LHCN-M2 (cell line): ENCODE results near the gene NKX3-2. TPM values are rescaled to one million over a fixed set of nuclear protein-coding genes. Genes with fewer than 3 reads are reported as not detected.

Experiments used
- DNase-seq: peaks from one replicate; pipeline ENCODE4 v3.0.0-alpha.2; 2012; ENCODE audit warnings: low read depth
- total RNA-seq: library from RNA; depleted of rRNA; stranded (reverse); fragments of >200 nt; gene quantifications from 2 replicates; pipeline ENCODE4 v1.2.3, GENCODE V29; 2014; rRNA removed

Gene NKX3-2
- total RNA-seq, 1 experiment from 2014 or later, result 3.0 TPM

DNA sequence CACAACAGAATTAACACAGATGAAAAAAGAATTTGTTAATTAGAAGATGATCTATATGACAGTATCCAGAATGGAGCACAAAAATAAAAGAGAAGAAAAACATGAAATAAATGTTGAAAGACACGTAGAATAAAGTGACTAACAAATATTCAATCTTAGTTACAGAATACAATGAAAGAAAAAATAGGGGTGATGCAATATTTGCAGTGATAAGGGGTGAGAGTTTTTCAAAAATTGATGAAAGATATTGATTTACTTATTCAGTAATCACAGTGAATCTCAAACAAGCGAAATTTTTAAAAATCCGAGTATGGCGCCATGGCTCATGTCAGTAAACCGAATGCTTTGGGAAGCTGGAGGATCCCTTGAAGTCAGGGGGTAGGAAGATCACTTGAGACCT is 39.9 kb downstream of the NKX3-2 start:
- DNase-seq, result no peak

DNA sequence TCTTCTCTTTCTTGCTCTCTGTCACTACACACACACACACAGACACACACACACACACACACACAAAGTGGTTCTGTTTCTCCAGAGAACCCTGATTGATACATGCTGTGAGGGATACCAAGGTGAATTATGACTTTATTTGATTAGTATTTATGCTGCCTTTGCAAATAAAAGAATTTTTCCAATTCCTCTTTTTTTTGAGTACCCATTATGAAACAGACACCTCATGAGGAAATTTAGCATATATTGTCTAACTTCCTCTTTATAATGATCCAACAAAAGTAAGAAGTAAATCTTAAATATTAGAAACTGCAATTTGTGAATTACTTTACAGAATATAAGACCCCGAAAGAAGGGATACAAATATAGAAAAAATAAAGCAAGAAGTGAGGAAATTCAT is 45.8 kb downstream of the NKX3-2 start:
- DNase-seq, result no peak

DNA sequence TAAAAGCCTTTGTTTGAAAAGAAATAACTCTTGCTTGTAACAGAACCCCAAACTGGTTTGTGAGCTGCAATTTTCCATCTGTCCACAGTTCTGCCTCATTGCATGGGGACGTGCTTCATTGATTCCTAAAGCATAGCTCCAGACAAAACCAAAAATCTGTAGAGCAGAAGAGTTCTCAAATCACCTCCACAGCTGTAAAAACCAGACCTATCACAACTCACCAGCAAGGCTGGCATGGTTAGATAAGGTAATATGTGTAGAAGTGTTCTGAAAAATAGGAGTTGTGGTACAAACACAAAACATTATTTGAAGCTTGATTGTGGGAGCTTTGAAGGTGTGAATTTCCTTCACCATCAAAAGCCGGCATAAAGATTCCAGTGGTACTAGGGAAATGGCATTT is 47.7 kb downstream of the NKX3-2 start:
- DNase-seq, result no peak

DNA sequence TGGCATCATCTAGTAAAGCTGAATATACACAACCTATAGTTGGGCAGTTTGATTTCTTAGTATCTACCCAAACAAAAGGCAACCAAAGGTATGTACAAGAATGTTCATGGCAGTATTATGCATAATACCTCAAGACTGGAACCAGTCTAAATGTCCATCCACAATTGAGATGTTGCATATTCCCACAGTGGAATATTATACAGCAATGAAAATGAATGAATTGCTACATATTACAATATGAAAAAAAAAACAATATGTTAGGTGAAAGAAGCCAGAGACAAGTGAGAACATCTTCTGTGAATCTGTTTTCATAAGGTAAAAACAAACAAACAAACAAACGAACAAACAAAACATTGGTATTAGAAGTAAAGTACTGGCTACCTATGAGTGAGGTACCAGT is 48.6 kb downstream of the NKX3-2 start:
- DNase-seq, result no peak

DNA sequence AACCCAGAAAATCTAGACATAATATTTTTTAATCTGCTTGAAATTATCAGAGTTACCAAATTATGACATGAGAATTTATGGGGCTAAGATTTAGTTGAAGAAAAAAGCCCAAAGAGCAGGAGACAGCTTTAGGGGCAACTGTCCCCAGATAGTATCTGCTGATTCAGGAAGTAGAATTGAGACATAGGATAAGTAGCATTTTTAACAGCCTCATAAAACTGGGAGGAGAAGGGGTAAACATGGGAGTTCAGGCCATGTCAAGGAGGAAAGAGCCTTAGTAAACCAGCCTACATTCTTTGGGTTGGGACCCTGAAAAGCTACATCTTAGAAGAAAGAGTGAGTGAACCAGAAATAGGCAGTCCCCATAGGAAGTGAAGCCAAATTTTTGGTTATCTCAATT is 50.5 kb downstream of the NKX3-2 start:
- DNase-seq, result no peak

DNA sequence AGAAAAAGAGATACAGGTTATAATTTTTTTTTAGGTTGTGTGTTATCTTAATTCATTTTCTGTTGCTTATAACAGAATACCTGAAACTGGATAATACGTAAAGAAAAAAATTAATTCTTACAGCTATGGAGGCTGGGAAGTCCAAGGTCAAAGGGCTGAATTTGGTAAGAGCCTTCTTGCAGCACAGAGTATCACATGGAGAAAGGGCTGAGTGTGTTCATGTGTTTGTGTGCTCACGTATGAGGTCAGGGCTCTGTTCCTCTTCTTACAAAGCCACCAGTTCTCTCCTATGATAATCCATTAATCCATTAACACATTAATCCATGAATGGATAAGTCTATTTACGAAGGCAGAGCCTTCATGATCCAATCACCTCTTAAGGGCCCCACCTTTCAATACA is 51.6 kb downstream of the NKX3-2 start:
- no peak for DNase-seq

Other genes starting within 250 kb of the NKX3-2 start
- gene RAB28, start 60.2 kb downstream of the NKX3-2 start, total RNA-seq, result 28.0 and 28.5 TPM in 2 replicates
- 22.8 and 29.6 TPM in 2 replicates for gene BOD1L1, start 83.2 kb upstream of the NKX3-2 start, total RNA-seq